H9 (cell line): ENCODE results near the gene HIVEP1. TPM values are rescaled to one million over a fixed set of nuclear protein-coding genes. Genes with fewer than 3 reads are reported as not detected.

Experiments
- DNase-seq: peaks from one replicate; pipeline ENCODE4 v3.0.0-alpha.2; 2017
- H2AFZ ChIP-seq: one replicate; pipeline ENCODE4 v1.6.1; 2013; ENCODE audit warnings: mild to moderate bottlenecking, low read length, control low read depth, moderate library complexity
- H2AK5ac ChIP-seq: 2 replicates; pipeline ENCODE4 v1.6.1; 2013; ENCODE audit warnings: low read length, control low read depth, mixed read lengths; ENCODE audit not compliant: insufficient read length
- H2BK120ac ChIP-seq: one replicate; pipeline ENCODE4 v1.6.1; 2013; ENCODE audit warnings: low read depth, mild to moderate bottlenecking, low read length, control low read depth, inconsistent platforms; ENCODE audit not compliant: poor library complexity, severe bottlenecking
- H2BK12ac ChIP-seq: 2 replicates; pipeline ENCODE4 v1.6.1; 2013; ENCODE audit warnings: low read length, control low read depth, mixed read lengths, low read depth; ENCODE audit not compliant: insufficient read length
- H2BK15ac ChIP-seq: 2 replicates; pipeline ENCODE4 v1.6.1; 2013; ENCODE audit warnings: low read depth, low read length, control low read depth
- H2BK20ac ChIP-seq: one replicate; pipeline ENCODE4 v1.6.1; 2013; ENCODE audit warnings: low read depth, mild to moderate bottlenecking, low read length, control low read depth, inconsistent platforms; ENCODE audit not compliant: poor library complexity, severe bottlenecking
- H2BK5ac ChIP-seq: 2 replicates; pipeline ENCODE4 v1.6.1; 2013; ENCODE audit warnings: low read length, control low read depth, mixed read lengths; ENCODE audit not compliant: insufficient read length
- H3K14ac ChIP-seq: 2 replicates; pipeline ENCODE4 v1.6.1; 2013; ENCODE audit warnings: low read length, control low read depth; ENCODE audit not compliant: insufficient read depth
- H3K18ac ChIP-seq: 2 replicates; pipeline ENCODE4 v1.6.1; 2013; ENCODE audit warnings: low read depth, mild to moderate bottlenecking, mixed read lengths, low read length, control low read depth; ENCODE audit not compliant: insufficient read length
- H3K23ac ChIP-seq: 2 replicates; pipeline ENCODE4 v1.6.1; 2013; ENCODE audit warnings: low read length, control low read depth, mixed read lengths, low read depth; ENCODE audit not compliant: insufficient read length
- H3K23me2 ChIP-seq: 2 replicates; pipeline ENCODE4 v1.6.1; 2013; ENCODE audit warnings: low read depth, mild to moderate bottlenecking, mixed read lengths, low read length, control low read depth; ENCODE audit not compliant: insufficient read length, poor library complexity, severe bottlenecking
- H3K27ac ChIP-seq: 2 replicates; pipeline ENCODE4 v1.5.1; 2013; ENCODE audit warnings: low read length, control low read depth, mixed read lengths, low read depth; ENCODE audit not compliant: insufficient read length
- H3K27me3 ChIP-seq: 2 replicates; pipeline ENCODE4 v1.6.1; 2013; ENCODE audit warnings: low read length, control low read depth, inconsistent platforms; ENCODE audit not compliant: insufficient read depth
- H3K4ac ChIP-seq: 2 replicates; pipeline ENCODE4 v1.6.1; 2013; ENCODE audit warnings: low read depth, mild to moderate bottlenecking, control low read depth, inconsistent platforms, low read length, moderate library complexity
- H3K4me1 ChIP-seq: 2 replicates; pipeline ENCODE4 v1.6.1; 2013; ENCODE audit warnings: low read length, control low read depth, inconsistent platforms; ENCODE audit not compliant: insufficient read depth
- H3K4me2 ChIP-seq: 2 replicates; pipeline ENCODE4 v1.6.1; 2013; ENCODE audit warnings: low read length, control low read depth, mixed read lengths; ENCODE audit not compliant: insufficient read length, insufficient read depth
- H3K56ac ChIP-seq: 2 replicates; pipeline ENCODE4 v1.6.1; 2013; ENCODE audit warnings: low read depth, mild to moderate bottlenecking, mixed read lengths, low read length, control low read depth; ENCODE audit not compliant: insufficient read length
- H3K79me1 ChIP-seq: 2 replicates; pipeline ENCODE4 v1.6.1; 2013; ENCODE audit warnings: low read depth, mild to moderate bottlenecking, moderate library complexity, low read length, control low read depth, inconsistent platforms; ENCODE audit not compliant: insufficient read depth, poor library complexity, severe bottlenecking
- H3K79me2 ChIP-seq: 2 replicates; pipeline ENCODE4 v1.6.1; 2013; ENCODE audit warnings: low read length, control low read depth, inconsistent platforms; ENCODE audit not compliant: insufficient read depth
- H3K9ac ChIP-seq: 2 replicates; pipeline ENCODE4 v1.6.1; 2013; ENCODE audit warnings: low read length, control low read depth, mixed read lengths; ENCODE audit not compliant: insufficient read length; ENCODE audit errors: extremely low read depth
- H3K9me3 ChIP-seq: one replicate; pipeline ENCODE4 v1.6.1; 2013; ENCODE audit warnings: low read depth, low read length, inconsistent platforms; ENCODE audit not compliant: control insufficient read depth
- H3T11ph ChIP-seq: one replicate; pipeline ENCODE4 v1.6.1; 2013; ENCODE audit warnings: mild to moderate bottlenecking, low read length, control low read depth, inconsistent platforms
- H4K20me1 ChIP-seq: one replicate; pipeline ENCODE4 v1.6.1; 2013; ENCODE audit not compliant: control insufficient read depth, insufficient read length, insufficient read depth
- H4K5ac ChIP-seq: 2 replicates; pipeline ENCODE4 v1.6.1; 2013; ENCODE audit warnings: low read depth, mild to moderate bottlenecking, mixed read lengths, low read length, control low read depth; ENCODE audit not compliant: insufficient read length
- H4K8ac ChIP-seq: replicated peaks from 2 replicates; pipeline ENCODE4 v1.6.1; 2013; ENCODE audit warnings: low read length, control low read depth, mixed read lengths, low read depth; ENCODE audit not compliant: insufficient read length
- H4K91ac ChIP-seq: 2 replicates; pipeline ENCODE4 v1.6.1; 2013; ENCODE audit warnings: low read depth, mild to moderate bottlenecking, moderate library complexity, mixed read lengths, low read length, control low read depth; ENCODE audit not compliant: insufficient read length
- H3K27ac Mint-ChIP-seq, 3 experiments: 2 replicates in 2 of 3; 3 replicates in 1 of 3; pipeline ENCODE4 v1.8.0; 2020 to 2021; ENCODE audit warnings: mixed read lengths in 3 of 3, mild to moderate bottlenecking in 1 of 3, moderate library complexity in 1 of 3
- H3K27me3 Mint-ChIP-seq: 2 replicates; pipeline ENCODE4 v1.8.0; 2021; ENCODE audit warnings: low read depth, mild to moderate bottlenecking, moderate library complexity, mixed read lengths
- H3K36me3 Mint-ChIP-seq, 3 experiments: 2 replicates in 2 of 3; 3 replicates in 1 of 3; pipeline ENCODE4 v1.8.0; 2020 to 2021; ENCODE audit warnings: low read depth in 3 of 3, mixed read lengths in 3 of 3; ENCODE audit not compliant: insufficient read depth in 1 of 3
- H3K4me1 Mint-ChIP-seq, 2 experiments: 2 replicates each; pipeline ENCODE4 v1.8.0; 2020; ENCODE audit warnings: mixed read lengths in 2 of 2
- H3K4me3 Mint-ChIP-seq, 2 experiments: 2 replicates in 1 of 2; 3 replicates in 1 of 2; pipeline ENCODE4 v1.8.0; 2020 to 2021; ENCODE audit warnings: mild to moderate bottlenecking in 2 of 2, mixed read lengths in 2 of 2, moderate library complexity in 1 of 2
- H3K9me3 Mint-ChIP-seq, 2 experiments: 2 replicates in 1 of 2; 3 replicates in 1 of 2; pipeline ENCODE4 v1.8.0; 2020; ENCODE audit warnings: mild to moderate bottlenecking in 2 of 2, mixed read lengths in 2 of 2, moderate library complexity in 1 of 2
- WGBS: extraction: QIAGEN DNeasy Blood & Tissue Kit; methylation state at CpG from one replicate; pipeline ENCODE4 v1.1.7; 2013; ENCODE audit warnings: missing lambda C conversion rate, low lambda C conversion rate, mixed read lengths; ENCODE audit not compliant: insufficient read length; ENCODE audit errors: extremely low coverage; 5-methylcytosine and 5-hydroxymethylcytosine counted together
- total RNA-seq: library from RNA; stranded (reverse); gene quantifications from 2 replicates; pipeline ENCODE4 v1.2.1, GENCODE V29; 2021
- TF ChIP-seq, protein P1 (sequence below): fragments of 200-600 bp; sonication (generic); conservative IDR thresholded peaks from 3 replicates; pipeline ENCODE4 v1.8.0; 2021; ENCODE audit warnings: antibody characterized with exemption, mild to moderate bottlenecking

The HIVEP1 gene
- total RNA-seq, 1 experiment from 2014 or later = 44.2 TPM

DNA sequence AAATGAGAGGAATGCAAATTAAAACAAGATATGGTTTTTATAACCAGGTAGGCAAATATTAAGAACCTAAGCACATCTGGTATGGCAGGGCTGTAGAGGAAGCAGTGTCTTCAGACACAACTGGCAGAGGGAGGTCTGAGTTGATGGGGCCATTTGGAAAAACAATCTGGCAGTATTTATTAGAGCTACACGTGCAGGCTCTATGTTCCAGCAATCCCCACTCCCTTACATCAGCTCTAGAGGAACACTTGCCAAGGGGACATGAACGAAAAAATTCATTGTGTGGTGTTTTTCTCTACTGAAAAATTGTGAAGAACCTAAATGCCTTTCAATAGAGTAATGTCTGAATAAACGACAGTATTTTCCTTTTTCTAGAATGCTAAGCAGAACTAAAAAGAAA, 166.4 kb downstream of the HIVEP1 start:
- Histone ChIP-seq H3K4me1 (no peaks in the 10 kb centered on the region), H3K9me3 (no peaks in the 10 kb centered on the region), H4K8ac (no peak overlapping the region), H3K23ac (no peak overlapping the region), H2BK15ac (no peak overlapping the region), H2AK5ac (no peak overlapping the region), H3K18ac (no peak overlapping the region), H2BK5ac (no peak overlapping the region), H2AFZ (no peak overlapping the region), H3K23me2 (no peaks in the 10 kb centered on the region), H2BK12ac (no peak overlapping the region), H3K27ac (no peak overlapping the region), H3K9ac (no peak overlapping the region), H3K27me3 (no peaks in the 10 kb centered on the region), H3K56ac (no peak overlapping the region), H4K20me1 (no peaks in the 10 kb centered on the region), H3K14ac (no peak overlapping the region), H3K4ac (no peak overlapping the region), H3T11ph (no peak overlapping the region), H4K91ac (no peak overlapping the region), H2BK120ac (no peak overlapping the region), H3K79me2 (no peaks in the 10 kb centered on the region), H3K79me1 (no peaks in the 10 kb centered on the region), H4K5ac (no peak overlapping the region), H2BK20ac (no peak overlapping the region), H3K4me2 (no peak overlapping the region)
- H3K36me3 Mint-ChIP-seq = peaks cover 0 to 5% (median 3%) of the 10 kb centered on the region in 3 experiments; a peak in 4 of 7 replicates
- TF ChIP-seq, protein P1, sequence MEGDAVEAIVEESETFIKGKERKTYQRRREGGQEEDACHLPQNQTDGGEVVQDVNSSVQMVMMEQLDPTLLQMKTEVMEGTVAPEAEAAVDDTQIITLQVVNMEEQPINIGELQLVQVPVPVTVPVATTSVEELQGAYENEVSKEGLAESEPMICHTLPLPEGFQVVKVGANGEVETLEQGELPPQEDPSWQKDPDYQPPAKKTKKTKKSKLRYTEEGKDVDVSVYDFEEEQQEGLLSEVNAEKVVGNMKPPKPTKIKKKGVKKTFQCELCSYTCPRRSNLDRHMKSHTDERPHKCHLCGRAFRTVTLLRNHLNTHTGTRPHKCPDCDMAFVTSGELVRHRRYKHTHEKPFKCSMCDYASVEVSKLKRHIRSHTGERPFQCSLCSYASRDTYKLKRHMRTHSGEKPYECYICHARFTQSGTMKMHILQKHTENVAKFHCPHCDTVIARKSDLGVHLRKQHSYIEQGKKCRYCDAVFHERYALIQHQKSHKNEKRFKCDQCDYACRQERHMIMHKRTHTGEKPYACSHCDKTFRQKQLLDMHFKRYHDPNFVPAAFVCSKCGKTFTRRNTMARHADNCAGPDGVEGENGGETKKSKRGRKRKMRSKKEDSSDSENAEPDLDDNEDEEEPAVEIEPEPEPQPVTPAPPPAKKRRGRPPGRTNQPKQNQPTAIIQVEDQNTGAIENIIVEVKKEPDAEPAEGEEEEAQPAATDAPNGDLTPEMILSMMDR = no peak
- H3K27me3 Mint-ChIP-seq = no peaks in the 10 kb centered on the region; the same call in 1 of the 2 replicates
- H3K9me3 Mint-ChIP-seq = peaks cover 3 to 5% of the 10 kb centered on the region in 2 experiments; a peak in 3 of 5 replicates
- WGBS = no CpG with 5 or more reads among the region's 3 CpGs
- peaks cover 7 to 10% of the 10 kb centered on the region in 2 experiments for H3K4me1 Mint-ChIP-seq
- no peak for DNase-seq
- no peak overlapping the region for H3K27ac Mint-ChIP-seq
- H3K4me3 Mint-ChIP-seq = no peak overlapping the region
